Lower leg skin (tissue), 3 donors: Measurements from ENCODE around the gene ADCY6.

Experiments used
- CTCF ChIP-seq, 3 donors: fragments of 450-650 bp; IDR thresholded peaks; one replicate each; pipeline ENCODE4 v1.5.1; 2016; ENCODE audit warnings: antibody characterized with exemption in 3 of 3, mild to moderate bottlenecking in 3 of 3, moderate library complexity in 2 of 3
- POLR2A ChIP-seq, 2 donors: fragments of 450-650 bp; IDR thresholded peaks; one replicate each; pipeline ENCODE4 v1.6.1; 2016 to 2017; ENCODE audit warnings: antibody characterized with exemption in 2 of 2, mild to moderate bottlenecking in 1 of 2, moderate library complexity in 1 of 2

- TF ChIP-seq POLR2A (IDR thresholded peaks at IDR 0.05) (no peak), CTCF (IDR thresholded peaks at IDR 0.05) (no peak)
Observed at GRCh38 chr12:48826209-48826855, 37.4 kb upstream of the ADCY6 start.
